ENCODE results near the gene CEP128.

Gene CEP128

DNA sequence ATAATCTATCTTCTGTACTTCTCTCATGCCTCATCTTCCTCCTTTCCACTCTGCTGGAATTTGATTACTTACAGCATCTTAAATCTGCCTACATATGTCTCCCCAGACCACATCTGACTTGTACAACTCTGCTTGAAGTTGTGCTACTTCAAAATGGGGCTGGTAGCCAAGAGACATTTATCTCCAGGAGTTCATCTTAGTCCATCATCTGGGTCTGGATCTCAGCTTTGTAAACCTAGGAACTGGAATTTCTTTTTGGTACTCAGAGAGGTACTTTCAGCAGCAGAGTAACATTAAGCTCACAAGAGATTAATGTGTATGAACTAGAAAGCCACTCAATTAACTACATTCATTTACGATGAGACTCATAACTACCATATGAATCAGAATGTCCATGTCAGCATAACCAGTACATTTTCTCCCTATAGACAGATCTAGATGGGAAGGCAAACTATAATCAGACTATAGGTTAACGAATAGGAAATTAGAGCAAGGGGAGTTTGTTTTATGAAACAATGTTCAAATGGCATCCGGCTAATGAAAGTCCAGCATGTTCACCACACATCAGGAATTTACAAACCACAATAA, 178.8 kb downstream of the CEP128 start:
- TF ChIP-seq, protein P1, sequence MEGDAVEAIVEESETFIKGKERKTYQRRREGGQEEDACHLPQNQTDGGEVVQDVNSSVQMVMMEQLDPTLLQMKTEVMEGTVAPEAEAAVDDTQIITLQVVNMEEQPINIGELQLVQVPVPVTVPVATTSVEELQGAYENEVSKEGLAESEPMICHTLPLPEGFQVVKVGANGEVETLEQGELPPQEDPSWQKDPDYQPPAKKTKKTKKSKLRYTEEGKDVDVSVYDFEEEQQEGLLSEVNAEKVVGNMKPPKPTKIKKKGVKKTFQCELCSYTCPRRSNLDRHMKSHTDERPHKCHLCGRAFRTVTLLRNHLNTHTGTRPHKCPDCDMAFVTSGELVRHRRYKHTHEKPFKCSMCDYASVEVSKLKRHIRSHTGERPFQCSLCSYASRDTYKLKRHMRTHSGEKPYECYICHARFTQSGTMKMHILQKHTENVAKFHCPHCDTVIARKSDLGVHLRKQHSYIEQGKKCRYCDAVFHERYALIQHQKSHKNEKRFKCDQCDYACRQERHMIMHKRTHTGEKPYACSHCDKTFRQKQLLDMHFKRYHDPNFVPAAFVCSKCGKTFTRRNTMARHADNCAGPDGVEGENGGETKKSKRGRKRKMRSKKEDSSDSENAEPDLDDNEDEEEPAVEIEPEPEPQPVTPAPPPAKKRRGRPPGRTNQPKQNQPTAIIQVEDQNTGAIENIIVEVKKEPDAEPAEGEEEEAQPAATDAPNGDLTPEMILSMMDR (IDR thresholded peaks at IDR 0.05; ENCODE audit: low read depth, low read length) = no peak
- no peak overlapping the region for H3K4me3 ChIP-seq (replicated peaks in 1 of 2; ENCODE audit: low read depth in 2 of 2, low read length in 2 of 2)
- no peak for DNase-seq (ENCODE audit: low read depth in 2 of 2)

DNA sequence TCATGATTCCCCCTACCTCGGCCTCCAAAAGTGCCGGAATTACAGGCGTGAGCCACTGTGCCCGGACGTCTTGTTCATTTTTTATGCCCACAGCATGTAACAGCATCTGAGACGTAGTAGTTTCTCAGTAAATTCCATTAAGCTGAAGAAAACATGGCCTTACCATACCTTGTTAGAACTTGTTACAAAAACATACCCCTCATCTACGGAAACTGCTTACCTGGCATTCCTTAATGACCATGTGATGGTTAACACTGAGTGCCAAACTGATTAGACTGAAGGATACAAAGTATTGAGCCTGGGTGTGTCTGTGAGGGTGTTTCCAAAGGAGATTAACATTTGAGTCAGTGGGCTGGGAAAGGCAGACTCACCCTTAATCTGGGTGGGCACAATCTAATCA, 186.8 kb downstream of the CEP128 start:
- TF ChIP-seq, protein P1 (IDR thresholded peaks at IDR 0.05; ENCODE audit: low read depth, low read length) = no peak
- DNase-seq (ENCODE audit: low read depth in 2 of 2) = no peak
- H3K4me3 ChIP-seq (replicated peaks in 1 of 2; ENCODE audit: low read depth in 2 of 2, low read length in 2 of 2) = no peak overlapping the region

DNA sequence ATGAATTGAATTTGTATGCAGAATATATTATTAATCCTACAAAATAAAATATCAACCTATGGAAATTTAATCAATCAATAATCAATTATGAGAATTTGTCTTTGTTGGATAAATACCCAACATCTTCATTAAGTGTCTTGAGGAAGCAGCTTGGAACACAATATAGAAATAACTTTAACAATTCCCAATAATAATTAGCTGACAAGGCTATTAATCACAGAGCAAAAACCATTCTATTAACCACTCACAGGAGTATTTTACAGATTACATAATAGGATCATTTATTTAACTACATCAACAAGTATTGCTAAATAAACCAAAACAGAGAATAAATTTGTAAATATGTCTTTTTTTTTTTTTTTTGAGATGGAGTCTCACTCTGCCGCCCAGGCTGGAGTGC, 190.3 kb downstream of the CEP128 start:
- H3K4me3 ChIP-seq (replicated peaks in 1 of 2; ENCODE audit: low read depth in 2 of 2, low read length in 2 of 2) = no peak overlapping the region
- DNase-seq (ENCODE audit: low read depth in 2 of 2) = no peak
- TF ChIP-seq, protein P1 (IDR thresholded peaks at IDR 0.05; ENCODE audit: low read depth, low read length) = no peak

DNA sequence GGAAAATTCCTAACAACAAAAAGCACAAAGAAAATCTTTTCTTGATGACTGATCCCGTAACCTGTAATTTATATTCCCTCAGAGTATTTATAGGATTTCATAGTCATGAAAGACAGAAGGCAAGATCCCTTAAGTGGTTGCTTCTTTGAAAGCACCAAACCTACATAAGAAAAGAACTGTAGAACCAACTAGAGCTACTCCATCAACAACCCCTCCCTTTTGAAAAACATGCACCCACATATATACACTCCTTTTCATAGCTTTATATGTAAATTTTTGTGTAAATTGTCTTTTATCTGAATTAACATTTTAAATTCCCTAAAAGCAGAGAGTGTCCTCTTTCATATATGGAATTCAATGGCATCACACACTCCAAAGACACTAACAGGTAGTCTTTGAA, 215.3 kb downstream of the CEP128 start:
- no peak for DNase-seq (ENCODE audit: low read depth in 2 of 2)
- no peak overlapping the region for H3K4me3 ChIP-seq (replicated peaks in 1 of 2; ENCODE audit: low read depth in 2 of 2, low read length in 2 of 2)
- TF ChIP-seq, protein P1 (IDR thresholded peaks at IDR 0.05; ENCODE audit: low read depth, low read length) = no peak

DNA sequence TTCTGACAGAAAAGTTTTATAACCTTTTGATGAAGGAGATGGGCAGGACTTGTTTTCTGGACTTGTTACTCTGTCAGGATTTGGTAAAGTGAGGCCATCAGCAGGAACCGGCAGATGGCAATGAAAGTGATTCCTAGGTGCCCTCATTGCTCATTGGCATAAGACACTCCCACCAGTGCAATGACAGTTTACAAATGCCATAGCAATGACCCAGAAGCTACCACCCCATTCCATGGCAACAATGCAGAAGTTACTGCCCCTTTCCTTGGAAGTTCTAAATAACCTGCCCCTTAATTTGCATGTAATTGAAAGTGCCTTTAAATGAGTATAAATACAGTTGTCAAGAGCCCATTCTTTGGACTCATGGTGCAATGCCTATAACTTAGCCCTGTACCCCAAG, 222.6 kb downstream of the CEP128 start:
- TF ChIP-seq, protein P1 (IDR thresholded peaks at IDR 0.05; ENCODE audit: low read depth, low read length) = no peak
- DNase-seq (ENCODE audit: low read depth in 2 of 2) = no peak
- H3K4me3 ChIP-seq (replicated peaks in 1 of 2; ENCODE audit: low read depth in 2 of 2, low read length in 2 of 2) = no peak overlapping the region

DNA sequence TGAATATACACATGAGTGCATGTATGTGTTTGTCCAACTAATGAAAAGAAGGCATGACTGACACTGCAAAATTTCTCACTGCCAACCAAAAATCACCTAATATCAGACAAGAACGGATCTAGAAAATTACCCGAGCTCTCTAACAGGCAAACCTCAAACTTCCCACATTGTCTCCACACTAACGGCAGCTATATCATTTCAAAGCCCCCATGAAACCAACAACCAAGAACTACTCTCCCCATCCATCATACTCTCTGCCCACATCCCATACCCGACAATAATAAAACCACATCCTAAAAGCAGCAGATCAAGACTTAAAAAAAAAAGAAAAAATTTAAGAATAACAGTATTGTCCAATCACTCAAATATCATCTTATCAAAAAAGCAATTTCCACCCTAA, 227.1 kb downstream of the CEP128 start:
- H3K4me3 ChIP-seq (replicated peaks in 1 of 2; ENCODE audit: low read depth in 2 of 2, low read length in 2 of 2) = no peak overlapping the region
- TF ChIP-seq, protein P1 (IDR thresholded peaks at IDR 0.05; ENCODE audit: low read depth, low read length) = no peak

More for the DNA sequence above, 227.1 kb downstream of the CEP128 start:
- DNase-seq (ENCODE audit: low read depth in 2 of 2) = no peak

Measured in cardiac fibroblast (primary cell).